Measurements from ENCODE around the gene ATP6V0C. TPM values are rescaled to one million over a fixed set of nuclear protein-coding genes. Genes with fewer than 3 reads are reported as not detected.

Gene ATP6V0C
- total RNA-seq, 1 donor from 2014 or later: 20.4 TPM

DNA sequence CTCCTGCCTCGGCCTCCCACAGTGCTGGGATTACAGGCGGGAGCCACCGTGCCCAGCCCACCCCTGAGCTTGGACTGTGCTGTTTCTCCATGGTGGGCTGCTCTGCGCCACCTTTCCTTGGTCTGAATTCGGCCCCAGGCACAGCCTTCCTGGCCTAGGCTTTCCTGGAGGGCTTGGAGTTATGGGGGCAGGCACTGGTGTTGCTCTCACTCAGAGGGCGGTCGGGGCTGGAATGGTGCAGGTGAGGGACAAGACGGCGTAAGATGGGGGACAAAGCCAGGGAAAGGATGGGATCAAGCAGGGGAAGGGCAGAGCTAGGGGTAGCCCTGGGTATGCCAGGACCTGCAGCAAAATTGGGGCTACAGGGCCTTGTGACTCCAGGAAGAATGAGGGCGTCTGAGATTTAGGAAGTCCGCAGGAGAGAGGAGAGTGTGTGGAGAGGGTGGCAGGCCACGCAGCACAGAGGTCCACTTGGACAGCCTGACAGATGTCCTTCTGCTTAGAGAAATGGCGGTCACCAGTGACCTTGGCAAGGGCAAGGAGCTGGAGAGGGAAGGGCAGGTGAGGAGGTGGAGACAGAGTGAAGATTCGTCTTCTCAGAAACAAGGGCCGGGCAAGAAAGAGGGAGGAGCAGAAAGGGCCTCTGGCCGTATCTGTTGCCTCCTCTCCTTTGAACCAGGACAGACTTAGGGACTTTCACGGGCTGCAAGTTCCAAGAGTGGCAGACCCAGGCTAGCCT, 1.6 kb upstream of the ATP6V0C start:
- no peak for DNase-seq

DNA sequence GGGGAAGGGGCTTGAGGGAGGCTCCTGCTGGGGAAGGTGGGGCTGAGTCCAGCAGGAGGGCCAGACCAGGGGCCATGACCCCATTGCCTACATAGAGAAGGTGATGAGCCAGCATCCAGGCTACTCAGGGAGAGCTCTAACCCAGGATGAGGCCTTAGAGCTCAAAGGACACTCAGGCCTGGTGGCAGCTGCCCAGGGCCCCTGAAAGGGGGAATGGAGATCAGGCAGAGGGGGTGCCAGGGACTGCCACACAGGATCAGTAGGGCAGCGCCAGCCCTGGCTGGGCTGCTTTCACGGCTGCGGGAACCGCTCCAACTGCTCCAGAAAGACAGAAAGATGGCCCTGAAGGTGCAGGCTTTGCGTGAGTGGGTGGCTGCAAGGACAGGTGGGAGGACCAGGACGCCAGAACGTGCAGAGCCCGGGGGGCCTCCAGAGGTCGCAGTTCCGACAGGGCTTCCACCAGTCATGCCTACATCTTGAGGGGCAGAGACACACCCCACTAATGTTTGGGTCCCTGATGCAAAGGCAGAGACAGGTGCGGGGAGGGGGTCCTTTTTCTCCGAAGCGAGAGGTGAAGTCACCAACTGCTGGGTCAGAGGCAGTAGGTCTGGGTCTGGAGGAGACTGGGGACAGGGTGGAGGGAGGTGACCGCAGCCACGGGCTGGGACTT, 882 bp upstream of the ATP6V0C start:
- no peak for DNase-seq

- DNase-seq: no peak
These were observed 804 bp downstream of the ATP6V0C start for GRCh38 chr16:2514333-2515179.

- no peak for DNase-seq
These were observed 1.6 kb downstream of the ATP6V0C start for GRCh38 chr16:2515180-2515851.

DNA sequence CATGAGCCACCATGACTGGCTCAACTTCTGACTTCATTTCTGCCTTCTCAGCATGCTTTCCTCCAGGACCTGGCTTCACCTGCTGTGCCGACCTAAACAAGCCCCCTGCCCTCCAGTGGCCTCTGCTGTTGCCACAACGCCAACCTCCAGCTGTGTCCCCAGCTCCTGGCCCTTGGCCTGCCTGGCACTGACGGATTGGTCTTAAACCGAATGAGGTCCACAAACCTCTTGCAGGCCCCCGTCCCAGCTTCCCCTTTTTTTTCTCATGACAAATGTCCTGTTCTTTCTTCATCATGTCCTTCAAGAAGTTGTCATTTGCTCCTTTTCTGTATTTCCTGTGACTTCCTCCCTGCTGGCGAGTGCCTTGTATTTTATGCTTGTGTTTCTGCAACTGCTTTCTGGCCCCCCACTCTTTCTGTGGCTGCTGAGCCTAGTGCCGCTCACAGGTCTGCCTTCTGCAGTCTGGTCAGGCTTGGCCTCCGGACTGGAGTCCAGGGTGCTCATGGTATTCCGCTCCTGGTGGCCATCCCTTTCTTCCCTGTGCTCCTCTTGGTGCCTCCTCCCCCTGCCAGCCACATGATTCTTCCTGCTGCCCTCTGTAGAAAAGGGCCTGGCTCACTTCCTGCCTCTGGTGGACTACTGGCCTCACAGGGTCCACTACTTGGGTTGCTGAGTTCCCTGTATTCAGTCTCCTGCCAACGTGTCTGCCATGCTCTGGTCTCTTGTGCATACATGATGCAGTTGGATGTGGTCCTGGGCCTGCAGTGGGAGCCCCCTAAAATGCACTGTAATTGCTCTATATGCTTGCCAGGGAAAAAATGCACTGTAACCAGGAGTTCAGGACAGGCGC, 2.9 kb downstream of the ATP6V0C start:
- no peak for DNase-seq

DNA sequence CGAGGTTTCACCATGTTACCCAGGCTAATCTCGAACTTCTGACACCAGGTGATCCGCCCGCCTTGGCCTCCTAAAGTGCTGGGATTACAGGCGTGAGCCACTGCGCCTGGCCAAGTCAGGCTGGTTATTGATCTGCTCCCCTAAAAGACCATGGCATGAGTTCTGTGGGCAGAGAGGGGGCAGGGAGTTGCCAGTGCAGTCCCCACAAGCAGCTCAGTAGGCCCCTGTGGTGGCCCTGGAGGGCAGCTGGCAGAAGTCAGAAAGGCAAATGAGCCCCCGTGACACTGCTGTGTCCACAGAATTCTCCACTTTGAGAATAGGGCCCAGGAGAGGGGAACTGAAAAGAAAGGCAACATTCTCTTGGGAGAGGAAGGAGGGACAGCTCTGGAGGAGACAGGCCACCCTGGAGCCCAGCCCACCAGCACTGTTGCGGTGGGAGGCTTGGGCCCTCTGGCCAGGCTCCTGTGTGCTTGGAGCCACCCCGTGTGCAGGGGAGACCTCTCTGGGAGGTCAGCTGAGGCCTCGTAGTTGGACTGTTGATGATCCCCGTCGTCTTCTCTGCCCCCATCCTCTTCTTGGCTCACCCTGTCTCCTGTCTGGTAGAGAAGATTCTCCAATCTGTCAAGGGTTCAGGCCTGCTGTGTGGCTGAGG, 4.3 kb downstream of the ATP6V0C start:
- DNase-seq: no peak

GRCh38 chr16:2518823-2519710, 5.3 kb downstream of the ATP6V0C start:
- no peak for DNase-seq

- DNase-seq: no peak
These were observed 5.9 kb downstream of the ATP6V0C start for GRCh38 chr16:2519711-2520080.

DNA sequence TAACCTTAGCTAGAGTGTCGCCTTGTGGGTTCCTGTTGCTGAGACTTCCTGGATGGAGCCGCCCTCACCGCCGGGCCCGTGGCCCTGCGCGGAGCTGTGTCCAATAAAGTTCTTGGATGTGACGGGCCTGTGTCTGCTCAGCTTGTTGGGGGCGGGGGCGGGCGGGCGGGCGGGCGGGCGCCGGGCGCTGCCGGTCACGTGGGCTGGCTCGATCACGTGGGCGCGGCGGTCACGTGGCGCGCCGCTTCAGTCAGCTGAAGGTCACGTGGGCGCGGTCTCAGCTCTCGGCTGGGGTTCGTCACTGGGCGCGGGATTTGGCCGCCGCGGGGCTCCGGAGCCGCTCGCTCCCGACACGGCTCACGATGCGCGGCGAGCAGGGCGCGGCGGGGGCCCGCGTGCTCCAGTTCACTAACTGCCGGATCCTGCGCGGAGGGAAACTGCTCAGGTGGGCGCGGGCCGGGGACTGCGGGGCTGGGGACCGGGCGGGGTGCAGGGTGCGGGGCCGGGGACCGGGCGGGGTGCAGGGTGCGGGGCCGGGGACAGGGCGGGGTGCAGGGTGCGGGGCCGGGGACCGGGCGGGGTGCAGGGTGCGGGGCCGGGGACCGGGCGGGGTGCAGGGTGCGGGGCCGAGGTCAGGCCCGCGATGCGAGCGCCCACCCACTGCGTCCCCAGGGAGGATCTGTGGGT, 6.5 kb downstream of the ATP6V0C start, which contains the start of gene AMDHD2:
Gene AMDHD2, plus strand, starts transcription at position 275 of the 687 bp plus-strand sequence. Its CDS starts 88 bp downstream, at position 363.
- DNase-seq: peak; percentile 86

DNA sequence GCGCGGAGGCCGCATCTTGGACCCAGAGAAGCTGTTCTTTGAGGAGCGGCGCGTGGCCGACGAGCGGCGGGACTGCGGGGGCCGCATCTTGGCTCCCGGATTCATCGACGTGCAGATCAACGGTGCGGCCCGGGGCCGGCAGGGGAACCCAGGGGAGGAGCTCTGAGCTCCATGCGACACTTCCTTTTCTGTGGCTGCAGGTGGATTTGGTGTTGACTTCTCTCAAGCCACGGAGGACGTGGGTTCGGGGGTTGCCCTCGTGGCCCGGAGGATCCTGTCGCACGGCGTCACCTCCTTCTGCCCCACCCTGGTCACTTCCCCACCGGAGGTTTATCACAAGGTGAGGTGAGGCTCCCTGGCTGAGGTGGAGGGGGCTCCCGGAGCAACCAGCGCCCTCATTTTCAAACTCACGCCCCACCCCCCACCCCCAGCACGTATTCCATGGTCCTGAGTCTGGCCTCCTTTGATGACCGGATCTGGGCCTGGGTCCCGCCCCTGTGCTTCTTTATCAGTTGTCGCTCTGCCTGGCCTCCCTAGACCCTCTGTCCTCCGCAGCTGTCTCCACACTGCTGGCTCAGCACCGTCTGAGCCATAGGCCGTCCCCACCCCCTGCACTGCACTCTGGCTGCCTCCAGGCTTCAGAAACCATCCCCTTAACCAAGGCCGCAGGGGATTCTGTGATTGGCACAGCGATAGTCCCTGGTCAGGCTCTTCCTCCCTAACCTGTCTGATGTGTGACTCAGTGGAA, 7.2 kb downstream of the ATP6V0C start:
- no peak for DNase-seq

DNA sequence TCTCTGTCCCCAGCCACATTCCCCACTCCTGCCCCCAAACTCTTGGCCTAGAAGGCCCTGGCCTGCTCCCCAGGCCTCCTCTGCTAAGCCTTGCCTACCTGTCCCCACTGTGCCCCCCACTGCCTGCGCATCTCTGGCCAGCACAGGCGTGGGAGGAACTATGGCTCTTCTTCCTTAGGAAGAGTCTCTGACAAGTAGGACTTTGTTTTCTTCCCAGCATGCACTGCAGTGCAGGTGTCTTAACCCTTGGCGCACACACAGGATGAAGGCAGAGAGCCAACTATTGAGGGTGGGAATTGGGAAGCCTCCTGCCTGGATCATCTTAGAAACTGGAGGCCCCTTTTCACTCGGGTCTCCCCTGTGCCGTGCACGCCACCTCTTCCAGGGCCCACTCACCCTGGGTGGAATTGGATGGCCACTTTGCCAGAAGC, 10.1 kb downstream of the ATP6V0C start:
- DNase-seq: no peak

GRCh38 chr16:2524339-2524938, 10.7 kb downstream of the ATP6V0C start:
- no peak for DNase-seq

GRCh38 chr16:2526135-2526534, 12.4 kb downstream of the ATP6V0C start:
- no peak for DNase-seq

DNA sequence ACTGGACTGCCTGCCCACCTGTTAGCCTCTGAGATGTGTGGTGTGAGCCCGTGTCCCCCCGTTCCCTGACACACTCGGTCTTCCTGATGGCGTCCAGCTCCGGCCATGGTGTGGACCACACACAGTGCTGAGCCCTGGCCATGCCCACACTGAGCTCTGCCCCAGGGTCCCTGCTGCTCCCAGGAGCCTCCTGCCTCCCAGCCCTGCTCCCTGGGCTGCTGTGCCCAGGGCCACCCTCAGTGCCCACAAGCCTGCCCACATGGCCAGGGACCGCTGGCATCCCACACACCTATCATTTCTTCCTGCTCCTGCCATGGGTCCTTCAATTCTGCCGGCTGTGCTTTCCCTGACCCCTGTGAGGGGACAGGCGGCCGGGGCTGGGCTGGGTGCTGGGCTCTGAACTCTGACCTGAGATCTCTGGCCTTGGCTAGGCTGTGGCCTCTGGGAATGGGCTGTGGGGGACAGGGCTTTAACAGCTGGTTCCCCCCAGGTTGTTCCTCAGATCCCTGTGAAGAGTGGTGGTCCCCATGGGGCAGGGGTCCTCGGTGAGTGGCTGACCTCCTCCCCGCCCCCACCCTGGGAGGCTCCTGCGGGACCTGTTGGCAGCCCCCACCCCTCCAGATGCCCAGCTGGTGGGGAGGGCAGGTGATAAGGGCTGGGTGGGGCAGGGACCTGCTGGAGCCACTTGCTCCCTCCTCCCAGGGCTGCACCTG, 13.5 kb downstream of the ATP6V0C start:
- DNase-seq: no peak

DNA sequence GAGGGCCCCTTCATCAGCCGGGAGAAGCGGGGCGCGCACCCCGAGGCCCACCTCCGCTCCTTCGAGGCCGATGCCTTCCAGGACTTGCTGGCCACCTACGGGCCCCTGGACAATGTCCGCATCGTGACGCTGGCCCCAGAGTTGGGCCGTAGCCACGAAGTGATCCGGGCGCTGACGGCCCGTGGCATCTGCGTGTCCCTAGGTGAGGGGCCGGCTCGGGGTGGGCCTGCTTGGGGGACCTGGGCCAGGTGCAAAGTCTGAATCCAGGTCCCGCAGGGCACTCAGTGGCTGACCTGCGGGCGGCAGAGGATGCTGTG, 14.0 kb downstream of the ATP6V0C start:
- DNase-seq: no peak

DNA sequence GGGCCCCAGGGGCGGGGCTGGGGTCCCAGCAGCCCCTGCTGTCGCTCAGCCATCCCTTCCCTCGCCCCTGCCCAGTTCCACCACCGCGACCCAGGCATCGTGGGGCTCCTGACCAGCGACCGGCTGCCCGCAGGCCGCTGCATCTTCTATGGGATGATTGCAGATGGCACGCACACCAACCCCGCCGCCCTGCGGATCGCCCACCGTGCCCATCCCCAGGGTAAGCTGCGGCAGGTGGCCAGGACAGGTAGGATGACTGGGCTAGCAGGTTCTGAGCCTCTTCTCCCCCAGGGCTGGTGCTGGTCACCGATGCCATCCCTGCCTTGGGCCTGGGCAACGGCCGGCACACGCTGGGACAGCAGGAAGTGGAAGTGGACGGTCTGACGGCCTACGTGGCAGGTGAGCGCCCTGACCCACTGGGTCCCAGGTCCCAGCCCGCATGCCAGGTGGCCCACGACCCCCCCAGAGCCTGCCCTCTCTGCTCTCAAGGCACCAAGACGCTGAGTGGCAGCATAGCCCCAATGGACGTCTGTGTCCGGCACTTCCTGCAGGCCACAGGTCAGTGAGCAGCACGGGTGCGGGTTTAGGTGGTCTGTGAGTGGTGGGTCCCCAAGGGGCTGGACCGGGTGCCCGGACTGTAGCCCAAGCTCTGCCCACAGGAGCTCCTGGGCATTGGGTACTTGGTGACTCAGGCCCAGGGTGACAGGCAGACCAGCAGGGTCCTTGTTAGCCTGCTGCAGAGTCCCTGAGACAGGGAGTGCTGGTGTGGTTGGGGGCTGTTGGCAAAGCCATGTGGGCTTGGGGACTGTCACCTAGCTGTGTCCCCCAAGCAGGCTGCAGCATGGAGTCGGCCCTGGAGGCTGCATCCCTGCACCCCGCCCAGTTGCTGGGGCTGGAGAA, 14.7 kb downstream of the ATP6V0C start:
- no peak for DNase-seq
